LHCN-M2 (cell line): Measurements from ENCODE around the gene PMF1. TPM values are rescaled to one million over a fixed set of nuclear protein-coding genes. Genes with fewer than 3 reads are reported as not detected.

Source experiments
- DNase-seq: peaks from one replicate; pipeline ENCODE4 v3.0.0-alpha.2; 2012; ENCODE audit warnings: low read depth
- total RNA-seq: library from RNA; depleted of rRNA; stranded (reverse); fragments of >200 nt; gene quantifications from 2 replicates; pipeline ENCODE4 v1.2.3, GENCODE V29; 2014

PMF1 gene
- total RNA-seq, 1 experiment from 2014 or later = 67.2 TPM

DNA sequence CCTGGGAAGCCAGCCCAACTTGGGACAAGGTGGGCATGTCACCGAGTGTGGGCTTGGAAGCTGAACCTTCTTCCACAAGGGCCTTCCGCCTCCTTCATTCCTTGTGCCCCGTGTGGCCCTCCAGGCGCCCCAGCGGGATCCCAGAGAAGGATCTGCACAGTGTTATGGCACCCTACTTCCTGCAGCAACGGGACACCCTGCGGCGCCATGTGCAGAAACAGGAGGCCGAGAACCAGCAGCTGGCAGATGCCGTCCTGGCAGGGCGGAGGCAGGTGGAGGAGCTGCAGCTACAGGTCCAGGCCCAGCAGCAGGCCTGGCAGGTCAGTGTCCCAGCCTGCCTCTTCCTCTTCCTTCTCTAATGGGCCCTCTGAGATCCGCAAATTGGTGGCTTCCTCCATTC is 23.4 kb downstream of the PMF1 start:
- DNase-seq = no peak

DNA sequence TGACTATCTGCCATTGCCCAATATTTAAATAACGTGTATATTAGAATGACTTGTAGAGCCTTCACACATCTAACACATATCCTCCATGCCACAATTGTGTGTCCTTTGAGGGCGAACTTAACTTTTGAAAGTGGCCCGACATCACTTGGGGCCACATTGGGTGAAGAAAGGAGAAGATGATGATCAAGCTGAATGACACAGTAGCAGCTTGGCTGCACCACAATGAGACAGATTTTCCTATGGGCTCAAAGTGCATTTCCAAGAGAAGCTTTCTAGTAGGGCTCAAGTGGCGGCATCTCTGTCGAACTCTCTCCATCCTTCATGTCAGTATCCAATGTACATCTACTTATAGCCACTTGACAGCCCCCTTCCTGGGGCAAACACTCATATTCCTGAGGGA is 25.4 kb downstream of the PMF1 start:
- DNase-seq = no peak

DNA sequence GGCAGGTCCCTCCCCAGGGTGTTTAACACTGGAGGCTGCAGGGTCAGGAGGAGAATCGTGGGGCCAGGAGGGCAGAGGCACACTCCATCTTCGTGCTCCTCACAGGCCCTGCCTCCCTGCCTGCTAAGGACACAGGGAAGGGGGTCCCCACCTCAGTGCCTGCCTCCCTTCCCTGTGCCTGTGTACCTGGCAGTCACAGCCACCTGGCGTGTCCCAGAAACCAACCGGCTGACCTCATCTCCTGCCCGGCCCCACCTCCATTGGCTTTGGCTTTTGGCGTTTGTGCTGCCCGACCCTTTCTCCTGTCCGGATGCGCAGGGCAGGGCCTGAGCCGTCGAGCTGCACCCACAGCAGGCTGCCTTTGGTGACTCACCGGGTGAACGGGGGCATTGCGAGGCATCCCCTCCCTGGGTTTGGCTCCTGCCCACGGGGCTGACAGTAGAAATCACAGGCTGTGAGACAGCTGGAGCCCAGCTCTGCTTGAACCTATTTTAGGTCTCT is 28.6 kb downstream of the PMF1 start:
- peak; percentile 91 for DNase-seq

DNA sequence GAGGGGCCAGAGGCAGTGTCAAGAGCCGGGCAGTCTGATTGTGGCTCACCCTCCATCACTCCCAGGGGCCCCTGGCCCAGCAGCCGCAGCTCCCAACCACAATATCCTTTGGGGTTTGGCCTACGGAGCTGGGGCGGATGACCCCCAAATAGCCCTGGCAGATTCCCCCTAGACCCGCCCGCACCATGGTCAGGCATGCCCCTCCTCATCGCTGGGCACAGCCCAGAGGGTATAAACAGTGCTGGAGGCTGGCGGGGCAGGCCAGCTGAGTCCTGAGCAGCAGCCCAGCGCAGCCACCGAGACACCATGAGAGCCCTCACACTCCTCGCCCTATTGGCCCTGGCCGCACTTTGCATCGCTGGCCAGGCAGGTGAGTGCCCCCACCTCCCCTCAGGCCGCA is 29.1 kb downstream of the PMF1 start, which contains the start of gene BGLAP:
BGLAP (plus strand) TSS at position 259 of the 400 bp plus-strand sequence; CDS start at position 307, 48 bp downstream.
- peak; percentile 57 for DNase-seq

DNA sequence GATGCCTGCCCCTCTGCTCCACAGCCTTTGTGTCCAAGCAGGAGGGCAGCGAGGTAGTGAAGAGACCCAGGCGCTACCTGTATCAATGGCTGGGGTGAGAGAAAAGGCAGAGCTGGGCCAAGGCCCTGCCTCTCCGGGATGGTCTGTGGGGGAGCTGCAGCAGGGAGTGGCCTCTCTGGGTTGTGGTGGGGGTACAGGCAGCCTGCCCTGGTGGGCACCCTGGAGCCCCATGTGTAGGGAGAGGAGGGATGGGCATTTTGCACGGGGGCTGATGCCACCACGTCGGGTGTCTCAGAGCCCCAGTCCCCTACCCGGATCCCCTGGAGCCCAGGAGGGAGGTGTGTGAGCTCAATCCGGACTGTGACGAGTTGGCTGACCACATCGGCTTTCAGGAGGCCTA is 29.9 kb downstream of the PMF1 start:
- no peak for DNase-seq

DNA sequence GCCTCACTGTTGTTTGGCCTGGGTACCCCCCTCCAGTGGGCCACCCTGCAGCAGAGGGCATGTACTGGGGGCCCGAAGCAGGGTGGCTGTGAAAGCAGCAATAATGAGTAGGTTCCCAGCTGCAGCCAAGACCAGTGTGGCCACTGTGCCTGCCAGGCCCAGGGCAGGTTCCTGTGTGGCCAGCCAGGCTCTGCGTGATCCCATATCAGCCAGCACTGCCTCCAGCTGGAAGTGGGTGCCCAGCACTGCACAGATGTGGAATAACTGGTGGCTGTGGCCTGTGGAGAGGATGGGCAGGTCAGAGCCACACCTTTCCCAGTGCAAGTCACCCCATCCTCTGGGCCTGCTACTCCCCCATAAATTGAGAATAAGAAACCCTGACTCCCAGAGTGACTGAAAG is 31.3 kb downstream of the PMF1 start:
- no peak for DNase-seq

DNA sequence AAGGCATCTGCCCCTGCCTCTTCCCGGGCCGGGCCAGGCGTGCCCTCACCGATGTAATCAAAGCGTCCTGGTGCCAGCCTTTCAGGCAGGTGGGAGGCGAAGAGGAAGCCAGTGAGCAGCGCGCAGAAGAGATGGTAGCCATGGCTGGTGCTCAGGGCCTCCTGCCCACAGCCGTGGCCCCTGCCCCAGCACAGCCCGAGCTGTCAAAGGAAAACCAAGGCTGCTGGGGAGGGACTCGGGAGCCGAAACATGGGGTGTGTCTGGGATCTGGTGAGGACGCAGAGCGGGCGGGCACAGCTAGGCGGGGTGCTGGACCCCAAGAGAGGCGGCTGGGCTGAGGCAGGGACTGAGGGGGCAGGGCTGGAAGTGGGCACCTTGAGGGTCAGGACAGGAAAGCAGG is 31.9 kb downstream of the PMF1 start:
- no peak for DNase-seq

DNA sequence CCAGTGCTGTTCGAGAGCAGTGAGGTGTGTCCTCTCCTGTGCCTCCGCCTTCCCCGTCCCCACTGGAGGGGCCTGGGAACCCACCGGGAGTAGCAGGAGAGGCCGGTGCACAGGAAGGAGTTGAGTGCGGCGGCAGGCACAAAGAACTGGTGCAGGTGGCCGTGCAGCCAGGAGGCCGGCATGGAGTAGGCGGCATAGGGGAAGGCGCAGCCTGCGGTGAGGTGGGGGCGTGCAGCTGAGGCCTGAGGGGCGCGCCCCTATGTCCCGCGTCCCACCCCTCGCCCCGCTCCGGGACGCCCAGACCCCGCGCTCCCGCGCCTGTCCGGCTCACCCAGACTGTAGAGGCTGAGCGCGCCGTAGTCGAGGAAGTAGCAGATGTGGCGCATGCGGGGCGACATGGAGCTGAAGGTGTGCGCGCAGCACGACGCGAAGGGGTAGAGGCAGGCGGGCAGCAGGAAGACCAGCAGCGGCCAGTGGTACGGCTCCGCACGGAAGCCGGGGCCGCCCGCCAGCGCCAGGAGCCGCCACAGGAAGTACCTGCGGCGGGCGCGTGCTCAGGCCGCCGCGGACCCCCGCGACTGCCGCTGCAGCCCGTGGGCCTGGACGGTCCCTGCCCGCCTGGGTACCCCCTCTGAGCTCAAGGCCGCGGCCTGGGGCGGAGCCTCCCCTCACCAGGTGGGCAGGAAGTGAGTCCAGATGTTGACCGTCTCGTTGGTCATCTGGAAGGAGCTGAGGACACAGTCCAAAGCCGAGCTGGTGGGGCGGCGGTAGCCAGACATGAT is 32.8 kb downstream of the PMF1 start:
- no peak for DNase-seq

DNA sequence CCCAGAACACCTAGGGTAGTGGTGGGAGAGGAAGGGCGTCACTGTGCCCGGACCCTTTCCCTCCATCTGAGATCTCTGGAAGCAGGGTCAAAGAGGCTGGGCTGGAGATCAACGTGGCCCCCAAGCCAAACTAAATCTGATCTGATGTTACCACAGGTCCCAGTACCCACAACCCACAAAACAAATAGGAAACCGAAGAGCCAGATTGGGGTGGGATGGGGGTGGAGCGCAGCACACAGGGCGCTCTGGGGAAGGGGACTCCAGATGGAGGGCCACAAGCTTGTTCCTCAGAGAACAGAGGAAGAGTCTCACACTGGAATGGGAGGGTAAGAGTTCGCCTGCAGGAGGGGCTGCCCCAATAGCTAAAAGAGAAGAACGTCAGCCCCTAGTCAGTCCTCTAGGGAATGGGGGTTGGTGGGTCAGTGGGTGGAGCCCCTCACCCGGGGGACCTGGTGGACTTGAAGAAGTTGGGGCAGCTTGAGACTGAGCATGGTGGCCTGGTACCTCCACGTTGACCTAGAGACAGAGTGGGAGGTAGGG is 33.5 kb downstream of the PMF1 start:
- no peak for DNase-seq

DNA sequence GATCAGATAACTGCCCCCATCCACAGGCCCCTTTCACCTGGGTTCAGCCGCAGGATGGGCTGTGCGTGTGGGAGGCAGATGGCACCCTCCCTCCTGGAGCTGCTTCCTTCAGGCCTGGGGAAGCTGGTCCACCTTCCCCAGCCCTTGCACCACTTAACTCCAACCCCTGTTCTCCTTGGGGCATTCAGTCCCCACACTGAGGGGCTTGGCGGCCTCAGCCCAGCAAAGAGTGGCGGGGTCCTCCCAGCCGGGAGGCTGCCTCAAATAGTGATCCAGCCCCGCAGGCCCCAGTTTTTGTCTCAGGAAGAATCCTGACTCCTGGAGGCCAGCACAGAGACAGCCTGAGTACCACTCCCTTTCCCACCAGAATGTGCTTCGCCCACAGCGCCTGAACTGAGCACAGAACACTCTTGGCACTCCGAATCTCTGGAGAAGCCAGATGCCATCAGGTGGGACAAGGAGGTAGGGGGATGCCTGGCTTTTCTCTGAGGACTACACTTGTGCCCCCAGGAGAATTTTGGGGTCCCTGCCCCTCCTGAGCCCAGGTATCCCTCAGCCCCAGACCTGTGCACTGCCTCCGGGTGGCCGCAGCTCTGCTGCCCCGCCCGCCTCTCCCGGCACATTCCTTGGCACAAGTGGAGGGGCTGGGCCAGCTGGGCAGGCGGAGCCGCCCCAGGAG is 34.1 kb downstream of the PMF1 start:
- no peak for DNase-seq

DNA sequence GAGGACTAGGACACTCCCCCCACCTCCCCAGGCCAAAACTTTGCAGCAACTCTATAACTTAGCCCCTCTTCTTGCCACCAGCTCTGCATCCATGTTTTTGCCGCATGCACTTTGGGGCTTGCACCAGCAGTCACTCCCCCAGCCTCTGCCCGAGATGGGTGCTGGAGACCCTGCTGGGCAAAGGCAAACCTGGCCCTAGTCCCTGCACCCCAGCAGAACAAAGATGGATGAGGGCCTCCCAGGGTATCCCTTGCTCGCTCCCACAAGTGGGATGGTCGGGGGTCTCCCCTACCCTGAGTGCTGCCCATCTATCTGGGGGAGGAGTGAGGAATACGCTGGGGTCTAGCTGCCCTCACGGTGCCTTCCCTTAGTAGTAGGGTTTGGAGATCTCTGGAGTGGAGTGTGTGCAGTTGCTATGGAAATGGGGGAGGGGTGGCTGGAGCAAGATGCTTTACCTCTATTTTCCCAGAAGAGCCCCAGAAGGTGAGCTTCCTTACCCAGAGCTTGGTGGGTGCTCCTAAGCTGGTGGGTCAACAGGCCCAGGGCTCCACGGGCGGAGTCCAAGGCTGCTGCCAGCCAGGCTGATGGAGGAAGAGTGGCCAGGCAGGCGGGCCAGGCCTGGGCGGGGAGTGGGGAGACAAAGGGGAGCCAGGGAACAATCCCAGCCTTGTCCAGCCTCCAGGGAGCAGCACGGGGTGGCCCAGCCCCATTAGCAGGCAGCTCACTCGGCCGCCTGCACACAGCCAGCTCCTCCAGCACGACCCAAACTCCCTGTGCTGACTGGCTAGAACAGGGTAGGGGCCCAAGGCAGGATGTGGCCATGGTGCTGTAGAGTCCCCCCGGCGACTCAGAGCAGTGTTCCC is 34.9 kb downstream of the PMF1 start, which contains the start of gene PAQR6:
PAQR6 (minus strand) TSS at position 597 of the 863 bp plus-strand sequence. CDS start 1,325 bp downstream, outside the sequence.
- no peak for DNase-seq

DNA sequence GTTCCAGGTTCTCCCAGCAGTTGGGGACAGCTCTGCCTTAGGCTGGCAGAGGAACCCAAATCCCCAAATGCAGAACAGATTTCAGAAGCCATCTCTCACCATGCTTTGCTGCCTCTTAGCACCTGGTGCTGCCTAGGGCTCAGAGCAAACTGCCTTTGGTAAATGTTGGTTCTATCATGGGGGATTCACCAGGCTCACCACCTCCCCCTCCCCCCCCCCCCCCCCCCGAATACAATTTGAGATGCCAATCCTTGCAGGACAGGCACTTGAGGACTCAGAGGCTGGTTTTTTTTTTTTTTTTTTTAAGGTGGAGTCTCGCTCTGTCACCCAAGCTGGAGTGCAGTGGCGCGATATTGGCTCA is 35.5 kb downstream of the PMF1 start:
- DNase-seq = no peak

DNA sequence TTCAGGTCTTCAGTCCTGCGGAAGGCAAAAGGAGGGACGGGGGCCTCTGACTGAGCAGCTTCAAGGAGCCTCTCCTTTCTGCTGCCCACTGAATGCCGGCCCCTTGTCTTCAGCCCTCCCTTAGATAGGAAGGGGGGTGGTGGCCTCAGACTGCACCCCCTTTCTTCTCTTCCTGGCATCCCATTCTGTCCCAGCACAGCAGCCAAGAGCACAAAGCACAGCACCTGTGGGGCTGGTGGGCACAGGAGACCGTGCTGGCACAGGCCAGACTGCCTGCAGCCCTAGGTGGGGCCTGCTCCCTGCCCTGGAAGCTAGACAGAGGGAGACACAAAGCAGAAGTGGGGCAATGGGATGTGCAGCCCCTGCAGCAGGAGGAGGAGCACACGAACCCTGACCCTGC is 36.8 kb downstream of the PMF1 start:
- DNase-seq = no peak

DNA sequence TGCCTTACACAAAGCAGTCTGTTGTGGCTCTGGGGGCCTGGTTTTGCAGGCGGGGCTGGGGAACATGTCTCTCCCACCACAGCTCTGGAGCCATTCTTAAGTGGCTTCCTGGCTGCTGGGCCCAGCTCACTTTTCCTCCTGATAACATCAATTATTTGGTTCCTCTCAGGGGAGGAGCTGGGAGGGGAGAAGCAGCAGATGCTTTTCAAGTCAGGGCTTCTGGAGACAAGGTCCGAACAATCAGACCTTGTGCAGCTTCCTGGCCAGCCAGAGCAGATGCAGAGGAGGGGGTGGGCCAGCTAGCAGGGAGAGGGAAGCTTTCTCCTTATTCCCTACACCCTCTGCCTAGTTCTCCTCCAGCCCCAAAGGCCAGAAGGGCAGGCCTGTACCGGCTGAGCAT is 38.7 kb downstream of the PMF1 start:
- no peak for DNase-seq

DNA sequence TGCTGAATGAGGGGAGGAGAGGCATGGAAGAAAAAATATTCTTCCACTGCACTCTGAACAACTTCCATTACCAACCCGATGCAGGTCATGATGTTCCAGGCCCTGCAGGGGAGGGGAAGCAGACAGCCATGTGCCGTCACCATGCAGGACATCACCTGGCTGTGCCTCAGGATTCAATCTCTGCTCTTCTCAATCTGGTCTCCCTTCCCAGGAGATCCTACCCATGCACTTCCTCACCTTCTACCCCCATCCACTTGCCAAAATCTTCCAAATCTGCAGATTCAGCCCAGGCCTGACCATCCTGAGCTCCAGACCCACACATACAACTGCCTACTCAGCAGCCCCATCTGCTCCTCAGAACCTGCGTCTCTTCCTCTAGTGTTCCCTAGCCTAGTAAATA is 40.8 kb downstream of the PMF1 start:
- no peak for DNase-seq

DNA sequence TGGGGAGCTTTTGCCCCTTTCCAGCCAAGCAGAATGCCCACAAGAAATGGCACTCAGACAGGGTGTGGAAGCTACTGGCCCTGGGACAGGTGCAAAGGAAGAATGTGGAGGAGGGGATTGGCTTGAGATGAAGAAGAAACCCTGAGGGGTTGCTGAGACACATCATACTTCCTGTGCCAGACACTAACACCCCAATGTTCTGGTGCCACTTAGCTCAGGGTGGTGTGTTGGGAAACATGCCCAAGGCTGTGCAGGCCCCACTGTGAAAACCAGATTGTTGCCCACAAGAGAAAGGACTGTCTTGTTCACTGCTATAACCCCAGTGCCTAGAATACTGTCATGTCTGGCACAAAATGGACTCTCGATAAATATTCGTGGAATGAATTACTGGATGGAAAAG is 44.9 kb downstream of the PMF1 start:
- DNase-seq = no peak

DNA sequence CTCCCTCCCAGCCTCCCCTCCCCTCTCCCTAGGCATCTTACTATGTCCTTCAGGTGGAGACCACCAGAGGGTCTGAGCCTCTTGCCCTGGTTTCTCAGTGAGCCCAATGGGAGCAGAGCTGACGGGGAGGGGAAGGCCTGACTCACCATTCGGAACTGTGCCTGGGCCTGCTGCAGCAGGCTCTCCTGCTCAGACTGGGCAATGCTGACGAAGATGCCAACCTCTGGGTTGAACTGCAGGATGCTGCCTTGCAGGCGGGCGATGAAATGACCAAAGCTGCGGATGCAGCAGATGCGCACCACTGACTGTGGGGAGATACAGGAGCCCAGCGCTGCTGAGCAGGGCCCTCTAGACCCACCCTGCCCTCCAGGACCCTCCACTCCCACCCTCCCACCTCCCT is 46.1 kb downstream of the PMF1 start:
- no peak for DNase-seq

DNA sequence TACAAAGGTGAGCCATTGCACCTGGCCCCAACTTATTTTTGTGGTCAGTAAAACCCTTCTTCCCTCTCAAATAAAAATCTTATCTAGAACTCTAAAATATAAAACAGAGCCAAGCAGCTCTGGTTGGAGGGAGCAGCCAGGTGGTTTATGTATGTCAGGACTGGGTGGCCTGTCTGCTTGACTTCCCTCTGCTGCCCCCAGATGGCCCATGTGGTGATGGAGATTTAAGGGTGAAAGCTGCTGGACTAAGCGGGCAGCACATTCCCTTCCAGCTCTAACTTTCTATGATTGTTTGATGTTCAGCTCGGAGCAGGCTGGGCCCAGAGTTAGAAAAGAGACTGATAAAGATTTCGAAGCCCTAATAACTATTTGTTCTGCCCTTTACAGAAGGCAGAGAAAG is 47.0 kb downstream of the PMF1 start:
- DNase-seq = no peak

DNA sequence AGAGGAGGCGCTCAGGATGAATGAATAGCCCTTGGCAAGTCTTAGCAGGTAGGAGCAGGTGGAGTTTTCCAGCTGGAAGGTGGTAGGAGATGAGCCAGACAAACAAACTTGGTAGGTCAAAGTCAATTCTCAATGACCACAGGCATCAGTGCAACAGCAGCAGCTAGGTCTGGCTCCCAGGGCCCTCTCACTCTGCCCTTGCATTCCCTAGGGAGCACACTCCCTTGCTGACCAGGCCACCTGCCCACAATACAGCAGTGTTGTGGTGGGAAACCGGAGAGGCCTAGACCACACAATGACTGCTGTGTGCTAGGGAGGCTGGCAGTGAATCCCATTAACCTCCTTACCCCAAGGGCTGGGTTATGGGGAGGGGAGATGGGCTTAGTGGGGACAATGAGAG is 48.1 kb downstream of the PMF1 start:
- DNase-seq = peak; percentile 76

DNA sequence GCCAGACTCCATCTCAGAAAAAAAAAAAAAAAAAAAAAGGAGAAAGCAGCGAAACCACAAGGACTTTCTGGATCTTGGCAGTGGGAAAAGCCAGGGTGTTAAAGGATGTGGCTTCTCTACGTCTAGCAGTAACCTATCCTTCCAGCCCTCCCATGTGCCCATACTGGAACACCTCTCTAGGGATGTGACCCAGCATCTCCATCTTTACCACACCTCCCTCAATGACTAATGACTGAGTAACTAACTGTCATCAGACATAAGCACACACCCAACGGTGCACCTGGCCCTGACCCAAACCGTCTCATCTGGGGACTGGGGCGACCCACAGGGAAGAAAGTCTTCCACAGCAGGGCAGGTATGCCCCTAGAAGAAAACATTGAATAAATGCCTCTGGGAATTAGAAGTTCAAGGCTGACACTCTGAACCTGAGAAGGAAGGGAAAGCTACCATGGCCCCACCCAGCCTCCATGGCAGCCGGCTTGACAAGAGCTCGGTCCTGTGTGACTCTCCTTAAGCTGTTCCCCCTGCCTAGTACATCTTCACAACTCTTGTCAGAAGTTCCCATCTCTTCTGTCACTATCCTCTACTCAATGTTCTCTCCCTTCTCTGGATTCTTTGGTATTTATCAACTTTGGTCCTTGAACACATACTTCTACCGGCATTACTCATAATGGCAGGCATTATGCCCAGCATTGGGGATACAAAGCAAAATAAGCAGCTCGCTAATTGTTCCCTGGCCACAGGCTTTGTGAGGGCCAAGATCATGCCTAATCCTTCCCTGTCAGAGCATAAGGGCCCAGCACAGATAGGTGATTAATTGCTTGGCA is 49.9 kb downstream of the PMF1 start:
- DNase-seq = peak; percentile 86

DNA sequence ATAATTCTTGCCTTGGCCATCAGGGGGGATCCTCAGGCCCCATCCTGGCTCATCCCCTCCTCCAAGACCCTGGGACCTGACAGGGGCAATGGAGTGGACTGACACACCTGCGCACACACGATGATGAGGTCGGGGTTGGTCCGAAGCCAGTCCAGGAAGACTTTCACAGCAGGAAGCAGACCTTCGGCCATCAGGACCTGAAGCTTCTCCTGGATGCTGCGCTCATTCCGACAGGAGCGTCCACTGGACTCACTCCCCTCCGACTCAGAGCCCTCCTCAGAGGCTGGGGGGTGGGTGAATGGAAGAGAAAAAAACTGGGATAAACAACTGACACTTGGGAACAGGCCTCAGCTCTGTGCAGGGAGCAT is 50.5 kb downstream of the PMF1 start:
- no peak for DNase-seq
